Panc1 (cell line): Measurements from ENCODE around the gene ATXN7L2. TPM values are rescaled to one million over a fixed set of nuclear protein-coding genes. Genes with fewer than 3 reads are reported as not detected.

Source experiments
- ATAC-seq: fragments of 200-7000 bp; cut with Tn5 transposase; 2 replicates; pipeline ENCODE4 v1.9.1; 2020; ENCODE audit warnings: mild to moderate bottlenecking, moderate library complexity
- BruUV-seq: library from RNA; stranded (reverse); fragments of 400-500 nt; replicated peaks from 2 replicates; lab custom pipeline; 2021; lab: Mats Ljungman, UMichigan
- CTCF ChIA-PET: fragments of 300-600 bp; sonication (Branson Sonifier 250); formaldehyde crosslinking; loops from one replicate; lab custom pipeline; 2022; ENCODE audit warnings: antibody characterized with exemption; lab: Charles Lee
- POLR2A ChIA-PET: fragments of 300-600 bp; sonication (Branson Sonifier 250); formaldehyde crosslinking; loops from one replicate; lab custom pipeline; 2022; ENCODE audit warnings: antibody characterized with exemption; lab: Charles Lee
- DNase-seq: peaks from one replicate; pipeline ENCODE4 v3.0.0-alpha.2; 2010; ENCODE audit warnings: low read depth, low spot score
- H3K27ac ChIP-seq: 2 replicates; pipeline ENCODE4 v1.5.1; 2011; ENCODE audit warnings: mild to moderate bottlenecking, low read length, inconsistent platforms
- H3K27me3 ChIP-seq: fragments of 200-500 bp; sonication (Bioruptor generic); 2 replicates; pipeline ENCODE4 v1.6.0; 2014; ENCODE audit warnings: low read length, inconsistent platforms; ENCODE audit not compliant: control insufficient read depth, insufficient read depth
- H3K36me3 ChIP-seq: fragments of 200-500 bp; sonication (Bioruptor generic); 2 replicates; pipeline ENCODE4 v1.5.1; 2014; ENCODE audit warnings: inconsistent platforms, mild to moderate bottlenecking, low read length, moderate library complexity; ENCODE audit not compliant: control insufficient read depth, insufficient read depth
- H3K4me1 ChIP-seq: 2 replicates; pipeline ENCODE4 v1.5.1; 2011; ENCODE audit warnings: inconsistent platforms, mild to moderate bottlenecking, low read length, moderate library complexity; ENCODE audit not compliant: control insufficient read depth, insufficient read depth
- H3K4me3 ChIP-seq, 2 experiments: 2 replicates each; pipeline ENCODE4 v1.5.1; 2011 to 2012; ENCODE audit warnings: low read depth in 2 of 2, low read length in 2 of 2, mild to moderate bottlenecking in 2 of 2, inconsistent platforms in 1 of 2, moderate library complexity in 1 of 2
- H3K9me3 ChIP-seq: fragments of 200-500 bp; sonication (Bioruptor generic); 2 replicates; pipeline ENCODE4 v1.5.1; 2014; ENCODE audit warnings: low read depth, mild to moderate bottlenecking, inconsistent platforms, low read length, moderate library complexity; ENCODE audit not compliant: control insufficient read depth, insufficient read depth
- POLR2AphosphoS5 ChIP-seq: IDR thresholded peaks from 2 replicates; pipeline ENCODE4 v1.6.1; 2012; ENCODE audit warnings: mild to moderate bottlenecking, low read depth, low read length, moderate library complexity
- SIN3A ChIP-seq: IDR thresholded peaks from 2 replicates; pipeline ENCODE4 v1.6.1; 2012; ENCODE audit warnings: low read depth, mild to moderate bottlenecking, low read length, moderate library complexity, borderline replicate concordance; ENCODE audit not compliant: insufficient read depth
- TCF7L2 ChIP-seq: IDR thresholded peaks from 2 replicates; pipeline ENCODE4 v1.6.1; 2011; ENCODE audit warnings: mild to moderate bottlenecking, low read depth, low read length, inconsistent platforms
- in situ Hi-C: cut with HindIII; loops from 2 replicates; pipeline ENCODE4 v1.10.0; 2016; ENCODE audit warnings: low sequenced_read_pairs, low pct_unique_long_range_greater_than_20kb
- intact Hi-C: fragments of 100-400 bp; cut with micrococcal nuclease; formaldehyde crosslinking; loops from one replicate; pipeline ENCODE4 v1.10.0; 2022; ENCODE audit not compliant: unreplicated experiment
- total RNA-seq: library from RNA; stranded (reverse); gene quantifications from one replicate; pipeline ENCODE4 v1.2.1, GENCODE V29; 2021; ENCODE audit not compliant: unreplicated experiment
- TF ChIP-seq, protein P1 (sequence below), 2 experiments: IDR thresholded peaks; 2 replicates each; pipeline ENCODE4 v1.6.1; 2011 to 2012; ENCODE audit warnings: low read depth in 2 of 2, control low read depth in 1 of 2, low read length in 1 of 2, mild to moderate bottlenecking in 1 of 2, moderate library complexity in 1 of 2; ENCODE audit not compliant: insufficient read depth in 1 of 2
- TF ChIP-seq, protein P2 (sequence below): fragments of 450-650 bp; IDR thresholded peaks from 2 replicates; pipeline ENCODE4 v1.5.1; 2017; ENCODE audit warnings: mild to moderate bottlenecking

Gene ATXN7L2
- total RNA-seq, 1 experiment from 2014 or later, result 4.9 TPM

DNA sequence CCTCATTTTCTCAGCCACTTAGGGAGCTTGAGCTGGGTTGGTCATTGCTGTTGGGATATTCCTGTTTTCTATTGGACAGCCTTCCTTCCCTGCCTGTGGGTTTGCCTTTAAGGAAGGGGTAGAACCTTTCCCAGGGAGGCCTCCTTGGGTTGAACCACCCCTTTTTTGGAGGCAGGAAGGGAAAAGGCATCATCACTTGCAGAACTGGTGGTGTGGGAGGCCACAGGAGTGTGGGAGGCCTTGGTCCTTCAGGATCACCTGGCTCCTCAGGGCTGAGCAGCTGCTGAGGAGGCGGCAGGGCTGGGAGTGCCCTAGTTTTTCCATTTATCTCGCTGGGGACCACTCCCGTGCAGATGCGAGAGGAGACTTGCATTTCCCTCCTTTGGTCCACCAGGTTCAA lies 9.5 kb downstream of the ATXN7L2 start:
- H3K36me3 ChIP-seq, result no peaks in the 10 kb centered on the region; the same call in 1 of the 2 replicates
- H3K9me3 ChIP-seq, result no peaks in the 10 kb centered on the region
- peaks cover 6% of the 10 kb centered on the region; the same call in 1 of the 2 replicates for H3K4me1 ChIP-seq
- intact Hi-C loops, result loop anchor here (2.0 kb wide), 1 partner anchor 40 kb away; no protein-coding TSS in a partner anchor
- peak overlapping the region; percentile 73 for H3K27ac ChIP-seq
- TF ChIP-seq SIN3A (no peak), POLR2AphosphoS5 (no peak), TCF7L2 (no peak)
- TF ChIP-seq, protein P1, sequence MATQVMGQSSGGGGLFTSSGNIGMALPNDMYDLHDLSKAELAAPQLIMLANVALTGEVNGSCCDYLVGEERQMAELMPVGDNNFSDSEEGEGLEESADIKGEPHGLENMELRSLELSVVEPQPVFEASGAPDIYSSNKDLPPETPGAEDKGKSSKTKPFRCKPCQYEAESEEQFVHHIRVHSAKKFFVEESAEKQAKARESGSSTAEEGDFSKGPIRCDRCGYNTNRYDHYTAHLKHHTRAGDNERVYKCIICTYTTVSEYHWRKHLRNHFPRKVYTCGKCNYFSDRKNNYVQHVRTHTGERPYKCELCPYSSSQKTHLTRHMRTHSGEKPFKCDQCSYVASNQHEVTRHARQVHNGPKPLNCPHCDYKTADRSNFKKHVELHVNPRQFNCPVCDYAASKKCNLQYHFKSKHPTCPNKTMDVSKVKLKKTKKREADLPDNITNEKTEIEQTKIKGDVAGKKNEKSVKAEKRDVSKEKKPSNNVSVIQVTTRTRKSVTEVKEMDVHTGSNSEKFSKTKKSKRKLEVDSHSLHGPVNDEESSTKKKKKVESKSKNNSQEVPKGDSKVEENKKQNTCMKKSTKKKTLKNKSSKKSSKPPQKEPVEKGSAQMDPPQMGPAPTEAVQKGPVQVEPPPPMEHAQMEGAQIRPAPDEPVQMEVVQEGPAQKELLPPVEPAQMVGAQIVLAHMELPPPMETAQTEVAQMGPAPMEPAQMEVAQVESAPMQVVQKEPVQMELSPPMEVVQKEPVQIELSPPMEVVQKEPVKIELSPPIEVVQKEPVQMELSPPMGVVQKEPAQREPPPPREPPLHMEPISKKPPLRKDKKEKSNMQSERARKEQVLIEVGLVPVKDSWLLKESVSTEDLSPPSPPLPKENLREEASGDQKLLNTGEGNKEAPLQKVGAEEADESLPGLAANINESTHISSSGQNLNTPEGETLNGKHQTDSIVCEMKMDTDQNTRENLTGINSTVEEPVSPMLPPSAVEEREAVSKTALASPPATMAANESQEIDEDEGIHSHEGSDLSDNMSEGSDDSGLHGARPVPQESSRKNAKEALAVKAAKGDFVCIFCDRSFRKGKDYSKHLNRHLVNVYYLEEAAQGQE (IDR thresholded peaks at IDR 0.05; ENCODE audit: insufficient read depth in 1 of 2, low read depth in 2 of 2, low read length in 1 of 2), result no peak
- TF ChIP-seq, protein P2, sequence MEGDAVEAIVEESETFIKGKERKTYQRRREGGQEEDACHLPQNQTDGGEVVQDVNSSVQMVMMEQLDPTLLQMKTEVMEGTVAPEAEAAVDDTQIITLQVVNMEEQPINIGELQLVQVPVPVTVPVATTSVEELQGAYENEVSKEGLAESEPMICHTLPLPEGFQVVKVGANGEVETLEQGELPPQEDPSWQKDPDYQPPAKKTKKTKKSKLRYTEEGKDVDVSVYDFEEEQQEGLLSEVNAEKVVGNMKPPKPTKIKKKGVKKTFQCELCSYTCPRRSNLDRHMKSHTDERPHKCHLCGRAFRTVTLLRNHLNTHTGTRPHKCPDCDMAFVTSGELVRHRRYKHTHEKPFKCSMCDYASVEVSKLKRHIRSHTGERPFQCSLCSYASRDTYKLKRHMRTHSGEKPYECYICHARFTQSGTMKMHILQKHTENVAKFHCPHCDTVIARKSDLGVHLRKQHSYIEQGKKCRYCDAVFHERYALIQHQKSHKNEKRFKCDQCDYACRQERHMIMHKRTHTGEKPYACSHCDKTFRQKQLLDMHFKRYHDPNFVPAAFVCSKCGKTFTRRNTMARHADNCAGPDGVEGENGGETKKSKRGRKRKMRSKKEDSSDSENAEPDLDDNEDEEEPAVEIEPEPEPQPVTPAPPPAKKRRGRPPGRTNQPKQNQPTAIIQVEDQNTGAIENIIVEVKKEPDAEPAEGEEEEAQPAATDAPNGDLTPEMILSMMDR, result no peak
- ChIA-PET POLR2A (no interaction called here), CTCF (interaction anchor here (2.3 kb wide), 1 partner anchor 39 kb away, joined by 15 read pairs; no protein-coding TSS in a partner anchor)
- in situ Hi-C loops, result no loop called here
- peak overlapping the region; percentile 71 to 75; a peak in 3 of 4 replicates for H3K4me3 ChIP-seq
- no peak for DNase-seq
- BruUV-seq, result no TSS peak
- no peak for ATAC-seq
- H3K27me3 ChIP-seq, result no peaks in the 10 kb centered on the region

DNA sequence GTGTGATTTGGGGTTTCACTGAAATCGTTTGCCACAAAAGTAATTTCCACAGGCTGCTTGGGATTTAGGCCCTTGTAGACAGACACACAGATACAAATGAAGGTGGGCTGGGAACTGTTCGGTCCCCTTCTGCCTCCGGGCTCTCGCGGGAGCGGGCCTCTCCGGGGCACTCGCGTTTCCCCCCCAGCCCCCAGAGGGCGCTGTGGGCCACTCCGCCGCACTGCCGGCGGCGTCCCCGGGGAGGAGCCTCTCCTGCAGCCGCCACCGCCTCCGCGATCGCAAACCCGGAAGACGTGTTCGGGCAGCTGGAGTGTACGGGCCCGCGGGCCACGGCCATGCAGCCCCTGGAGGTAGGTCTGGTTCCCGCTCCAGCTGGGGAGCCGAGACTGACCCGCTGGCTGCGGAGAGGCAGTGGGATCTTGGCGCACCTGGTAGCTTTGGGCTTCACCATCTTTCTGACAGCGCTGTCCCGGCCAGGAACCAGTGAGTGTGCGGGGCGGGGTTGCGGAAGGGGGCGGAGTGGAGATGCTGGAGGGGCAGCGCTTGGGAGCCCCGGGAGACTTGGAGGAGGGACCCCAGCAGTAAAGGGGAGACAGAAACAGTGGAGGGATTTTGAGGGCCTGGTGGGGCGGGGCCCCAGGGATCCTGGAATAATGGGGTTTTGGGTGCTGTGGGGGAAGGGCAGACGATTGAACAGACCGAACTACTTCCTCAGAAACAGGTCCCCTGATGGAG lies 10.3 kb downstream of the ATXN7L2 start, which contains the start of gene CYB561D1:
CYB561D1 (plus strand) TSS at position 290 of the 735 bp plus-strand sequence; CDS start at position 336, 46 bp downstream.
- TF ChIP-seq POLR2AphosphoS5, result peak; percentile 63; the same call in 1 of the 2 replicates
- TF ChIP-seq, protein P2, result peak; percentile 94
- TF ChIP-seq TCF7L2, result no peak
- TF ChIP-seq SIN3A, result 0 out of 2 replicates have a peak, but pooled peaks have one; percentile 76
- TF ChIP-seq, protein P1 (IDR thresholded peaks at IDR 0.05; ENCODE audit: insufficient read depth in 1 of 2, low read depth in 2 of 2, low read length in 1 of 2), result 0 out of 4 replicates have a peak, but pooled peaks of 1 of the 2 experiments have one; percentile 35
- peaks cover 6% of the 10 kb centered on the region; the same call in 1 of the 2 replicates for H3K4me1 ChIP-seq
- H3K4me3 ChIP-seq, result peak within 1 kb of the TSS; percentile 71 to 75
- DNase-seq (peak; percentile 47), ATAC-seq (peak; percentile 94)
- ChIA-PET CTCF (interaction anchor here (0.6 to 2.3 kb wide), 7 partner anchors 8 to 217 kb away, joined by 3 to 15 read pairs (median 3); no protein-coding TSS in a partner anchor), POLR2A (interaction anchor here (0.7 kb wide), 1 partner anchor 11 kb away, joined by 4 read pairs; no protein-coding TSS in a partner anchor)
- intact Hi-C loops, result loop anchor here (2.0 kb wide), 1 partner anchor 39 kb away; no protein-coding TSS in a partner anchor
- in situ Hi-C loops, result no loop called here
- H3K27ac ChIP-seq, result peak within 1 kb of the TSS; percentile 73
- H3K9me3 ChIP-seq, result no peaks in the 10 kb centered on the region
- no peaks in the 10 kb centered on the region; the same call in 1 of the 2 replicates for H3K36me3 ChIP-seq
- BruUV-seq, result no TSS peak
- no peaks in the 10 kb centered on the region for H3K27me3 ChIP-seq
